ENCODE results near the gene SLC35F4.

DNA sequence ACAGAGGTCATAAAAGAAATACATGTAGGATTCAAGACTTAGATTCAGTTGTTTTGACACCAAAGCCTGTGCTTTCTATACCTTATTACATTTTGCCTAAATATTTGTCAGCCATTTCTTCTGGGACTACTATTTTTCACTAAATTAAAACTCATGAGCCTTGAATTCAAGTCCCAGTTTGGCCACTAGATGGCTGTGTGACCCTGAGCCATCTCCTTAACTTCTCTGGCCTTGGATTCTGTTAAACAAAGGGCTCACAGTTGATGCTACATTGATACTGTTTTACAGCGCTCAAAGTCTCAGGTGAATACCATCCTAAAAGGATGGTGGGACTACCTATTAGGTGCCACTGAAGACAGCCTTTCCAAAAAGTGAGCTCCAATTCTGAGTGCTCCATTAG is 332.7 kb downstream of the SLC35F4 start:
- TF ChIP-seq, protein P1, sequence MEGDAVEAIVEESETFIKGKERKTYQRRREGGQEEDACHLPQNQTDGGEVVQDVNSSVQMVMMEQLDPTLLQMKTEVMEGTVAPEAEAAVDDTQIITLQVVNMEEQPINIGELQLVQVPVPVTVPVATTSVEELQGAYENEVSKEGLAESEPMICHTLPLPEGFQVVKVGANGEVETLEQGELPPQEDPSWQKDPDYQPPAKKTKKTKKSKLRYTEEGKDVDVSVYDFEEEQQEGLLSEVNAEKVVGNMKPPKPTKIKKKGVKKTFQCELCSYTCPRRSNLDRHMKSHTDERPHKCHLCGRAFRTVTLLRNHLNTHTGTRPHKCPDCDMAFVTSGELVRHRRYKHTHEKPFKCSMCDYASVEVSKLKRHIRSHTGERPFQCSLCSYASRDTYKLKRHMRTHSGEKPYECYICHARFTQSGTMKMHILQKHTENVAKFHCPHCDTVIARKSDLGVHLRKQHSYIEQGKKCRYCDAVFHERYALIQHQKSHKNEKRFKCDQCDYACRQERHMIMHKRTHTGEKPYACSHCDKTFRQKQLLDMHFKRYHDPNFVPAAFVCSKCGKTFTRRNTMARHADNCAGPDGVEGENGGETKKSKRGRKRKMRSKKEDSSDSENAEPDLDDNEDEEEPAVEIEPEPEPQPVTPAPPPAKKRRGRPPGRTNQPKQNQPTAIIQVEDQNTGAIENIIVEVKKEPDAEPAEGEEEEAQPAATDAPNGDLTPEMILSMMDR (IDR thresholded peaks at IDR 0.05; ENCODE audit: extremely low read depth in 1 of 2, insufficient read depth in 1 of 2, low read depth in 1 of 2, low read length in 2 of 2): peak in 1 of 2 donors; percentile 27
- TF ChIP-seq POLR2AphosphoS5 (IDR thresholded peaks at IDR 0.05; ENCODE audit: insufficient read depth, low read depth, low read length) (no peak), FOS (IDR thresholded peaks at IDR 0.05; ENCODE audit: borderline replicate concordance, insufficient read depth, low read length) (no peak), POLR2A (IDR thresholded peaks at IDR 0.05; ENCODE audit: low read depth, low read length) (no peak), MYC (IDR thresholded peaks at IDR 0.05; ENCODE audit: low read depth, low read length) (no peak), EZH2 (IDR thresholded peaks at IDR 0.05; ENCODE audit: borderline replicate concordance, low read depth, low read length, severe bottlenecking) (no peak), JUN (IDR thresholded peaks at IDR 0.05; ENCODE audit: borderline replicate concordance, insufficient read depth, insufficient read length, low read depth) (no peak)
- TF ChIP-seq, protein P2, sequence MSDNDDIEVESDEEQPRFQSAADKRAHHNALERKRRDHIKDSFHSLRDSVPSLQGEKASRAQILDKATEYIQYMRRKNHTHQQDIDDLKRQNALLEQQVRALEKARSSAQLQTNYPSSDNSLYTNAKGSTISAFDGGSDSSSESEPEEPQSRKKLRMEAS (IDR thresholded peaks at IDR 0.05; ENCODE audit: insufficient read depth, insufficient read length): no peak

All from endothelial cell of umbilical vein (primary cell).